Measurements from ENCODE around the gene MAST4. TPM values are rescaled to one million over a fixed set of nuclear protein-coding genes. Genes with fewer than 3 reads are reported as not detected.

MAST4 gene
- total RNA-seq, 1 experiment from 2014 or later: 10.9 TPM

DNA sequence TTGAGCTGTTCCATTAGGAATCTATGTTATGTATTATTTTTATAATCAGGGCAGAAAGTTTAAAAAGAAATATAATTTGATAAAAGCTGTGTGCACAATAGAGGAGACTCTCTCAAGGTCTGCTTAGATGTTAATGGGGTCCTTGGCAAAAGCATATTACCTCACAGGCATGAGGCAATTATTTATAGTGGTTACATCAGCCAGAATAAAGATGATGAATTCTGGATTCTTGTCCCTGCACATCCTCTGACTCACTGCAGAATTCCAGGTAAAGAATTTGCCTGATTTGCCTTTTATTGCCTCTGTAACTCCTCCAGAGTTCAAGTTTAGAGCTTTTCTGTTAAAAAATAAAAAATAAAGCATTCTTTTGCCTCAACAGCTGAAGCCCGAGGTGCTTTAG is 253.6 kb downstream of the MAST4 start:
- TF ChIP-seq CTCF (IDR thresholded peaks at IDR 0.05; ENCODE audit: unreplicated experiment): no peak
- CTCF ChIA-PET: no interaction called here
- Mint-ChIP-seq H3K27me3 (ENCODE audit: unreplicated experiment) (no peaks in the 10 kb centered on the region), H3K36me3 (ENCODE audit: insufficient read depth, unreplicated experiment) (no peaks in the 10 kb centered on the region), H3K9me3 (ENCODE audit: low read depth, unreplicated experiment) (no peaks in the 10 kb centered on the region), H3K4me3 (ENCODE audit: low read depth, unreplicated experiment) (no peak overlapping the region), H3K4me1 (ENCODE audit: low read depth, unreplicated experiment) (no peaks in the 10 kb centered on the region), H3K27ac (ENCODE audit: unreplicated experiment) (no peak overlapping the region)
- BruUV-seq (replicated peaks): no TSS peak
- intact Hi-C loops (cut with micrococcal nuclease; ENCODE audit: unreplicated experiment): no loop called here
- no peak for DNase-seq

- no peaks in the 10 kb centered on the region for H3K27me3 Mint-ChIP-seq (ENCODE audit: unreplicated experiment)
- H3K4me1 Mint-ChIP-seq (ENCODE audit: low read depth, unreplicated experiment): no peaks in the 10 kb centered on the region
- intact Hi-C loops (cut with micrococcal nuclease; ENCODE audit: unreplicated experiment): no loop called here
- no TSS peak for BruUV-seq (replicated peaks)
- CTCF ChIA-PET: no interaction called here
- TF ChIP-seq CTCF (IDR thresholded peaks at IDR 0.05; ENCODE audit: unreplicated experiment): no peak
- no peaks in the 10 kb centered on the region for H3K36me3 Mint-ChIP-seq (ENCODE audit: insufficient read depth, unreplicated experiment)
- no peaks in the 10 kb centered on the region for H3K9me3 Mint-ChIP-seq (ENCODE audit: low read depth, unreplicated experiment)
- no peak overlapping the region for H3K27ac Mint-ChIP-seq (ENCODE audit: unreplicated experiment)
- DNase-seq: no peak
- H3K4me3 Mint-ChIP-seq (ENCODE audit: low read depth, unreplicated experiment): no peak overlapping the region
Measured at GRCh38 chr5:66850354-66851075, 254.3 kb downstream of the MAST4 start.

GRCh38 chr5:66851306-66851705 is 255.1 kb downstream of the MAST4 start:
- no peak overlapping the region for H3K4me3 Mint-ChIP-seq (ENCODE audit: low read depth, unreplicated experiment)
- no peaks in the 10 kb centered on the region for H3K9me3 Mint-ChIP-seq (ENCODE audit: low read depth, unreplicated experiment)
- no peak overlapping the region for H3K27ac Mint-ChIP-seq (ENCODE audit: unreplicated experiment)
- no peak for DNase-seq
- no peaks in the 10 kb centered on the region for H3K36me3 Mint-ChIP-seq (ENCODE audit: insufficient read depth, unreplicated experiment)
- intact Hi-C loops (cut with micrococcal nuclease; ENCODE audit: unreplicated experiment): no loop called here
- CTCF ChIA-PET: no interaction called here
- no peak for TF ChIP-seq CTCF (IDR thresholded peaks at IDR 0.05; ENCODE audit: unreplicated experiment)
- H3K4me1 Mint-ChIP-seq (ENCODE audit: low read depth, unreplicated experiment): no peaks in the 10 kb centered on the region
- no peaks in the 10 kb centered on the region for H3K27me3 Mint-ChIP-seq (ENCODE audit: unreplicated experiment)
- BruUV-seq (replicated peaks): no TSS peak

DNA sequence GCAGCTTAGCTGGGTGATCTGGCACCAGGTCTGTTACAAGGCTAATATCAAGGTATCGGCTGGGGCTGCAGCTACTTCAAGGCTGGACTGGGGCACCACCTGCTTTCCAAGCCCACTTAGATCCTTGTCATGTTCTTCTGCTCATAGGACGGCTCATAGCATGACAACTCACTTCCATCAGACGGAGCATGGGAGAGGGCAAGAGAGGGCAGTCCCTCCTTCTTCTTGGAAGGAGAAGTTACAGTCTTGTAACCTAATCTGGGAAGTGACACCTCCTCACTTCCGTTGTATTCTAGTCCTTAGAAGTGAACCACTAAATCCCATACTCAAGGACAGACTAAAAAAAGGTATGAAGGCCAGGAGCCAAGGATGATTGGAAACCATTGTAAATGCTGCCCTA is 258.2 kb downstream of the MAST4 start:
- Mint-ChIP-seq H3K36me3 (ENCODE audit: insufficient read depth, unreplicated experiment) (no peaks in the 10 kb centered on the region), H3K27ac (ENCODE audit: unreplicated experiment) (no peak overlapping the region), H3K27me3 (ENCODE audit: unreplicated experiment) (no peaks in the 10 kb centered on the region), H3K4me3 (ENCODE audit: low read depth, unreplicated experiment) (no peak overlapping the region), H3K4me1 (ENCODE audit: low read depth, unreplicated experiment) (no peaks in the 10 kb centered on the region), H3K9me3 (ENCODE audit: low read depth, unreplicated experiment) (no peaks in the 10 kb centered on the region)
- intact Hi-C loops (cut with micrococcal nuclease; ENCODE audit: unreplicated experiment): no loop called here
- no TSS peak for BruUV-seq (replicated peaks)
- no peak for TF ChIP-seq CTCF (IDR thresholded peaks at IDR 0.05; ENCODE audit: unreplicated experiment)
- DNase-seq: no peak
- CTCF ChIA-PET: no interaction called here
